ENCODE measurements around the gene ZNF326.

Gene ZNF326

GRCh38 chr1:89948722-89949345 lies 46.1 kb upstream of the ZNF326 start:
- Histone ChIP-seq H3K9me2 (replicated peaks; ENCODE audit: control insufficient read depth, low read length) (no peaks in the 10 kb centered on the region), H3K9me3 (ENCODE audit: control insufficient read depth, insufficient read depth, low read length) (no peaks in the 10 kb centered on the region), H3K4me3 (ENCODE audit: low read length) (no peak overlapping the region), H3K4me1 (ENCODE audit: control insufficient read depth, low read length) (peaks cover 27% of the 10 kb centered on the region), H3K27me3 (ENCODE audit: control insufficient read depth, low read length) (no peaks in the 10 kb centered on the region), H3K79me2 (ENCODE audit: control insufficient read depth, low read length) (no peaks in the 10 kb centered on the region), H3F3A (ENCODE audit: control insufficient read depth, insufficient read depth) (no peaks in the 10 kb centered on the region), H3K27ac (ENCODE audit: low read depth, low read length) (no peak overlapping the region), H3K4me2 (ENCODE audit: low read length) (no peak overlapping the region), H3K36me3 (ENCODE audit: control insufficient read depth, low read length) (no peaks in the 10 kb centered on the region), H4K20me1 (ENCODE audit: control insufficient read depth, insufficient read depth, low read depth, low read length) (no peaks in the 10 kb centered on the region)
- no peak for TF ChIP-seq EZH2phosphoT487 (IDR thresholded peaks at IDR 0.05; ENCODE audit: borderline replicate concordance, low read length)
- TF ChIP-seq CTCF (IDR thresholded peaks at IDR 0.05; ENCODE audit: low read depth, low read length, poor library complexity, severe bottlenecking), result no peak

GRCh38 chr1:89949991-89950624 lies 44.8 kb upstream of the ZNF326 start:
- Histone ChIP-seq H3K27me3 (ENCODE audit: control insufficient read depth, low read length) (no peaks in the 10 kb centered on the region), H3K27ac (ENCODE audit: low read depth, low read length) (no peak overlapping the region), H3K9me2 (replicated peaks; ENCODE audit: control insufficient read depth, low read length) (no peaks in the 10 kb centered on the region), H3K4me3 (ENCODE audit: low read length) (no peak overlapping the region), H4K20me1 (ENCODE audit: control insufficient read depth, insufficient read depth, low read depth, low read length) (no peaks in the 10 kb centered on the region), H3K79me2 (ENCODE audit: control insufficient read depth, low read length) (no peaks in the 10 kb centered on the region), H3K4me1 (ENCODE audit: control insufficient read depth, low read length) (peaks cover 32% of the 10 kb centered on the region), H3F3A (ENCODE audit: control insufficient read depth, insufficient read depth) (no peaks in the 10 kb centered on the region), H3K36me3 (ENCODE audit: control insufficient read depth, low read length) (no peaks in the 10 kb centered on the region), H3K4me2 (ENCODE audit: low read length) (no peak overlapping the region), H3K9me3 (ENCODE audit: control insufficient read depth, insufficient read depth, low read length) (no peaks in the 10 kb centered on the region)
- TF ChIP-seq CTCF (IDR thresholded peaks at IDR 0.05; ENCODE audit: low read depth, low read length, poor library complexity, severe bottlenecking) (no peak), EZH2phosphoT487 (IDR thresholded peaks at IDR 0.05; ENCODE audit: borderline replicate concordance, low read length) (no peak)

GRCh38 chr1:89950703-89951102 lies 44.2 kb upstream of the ZNF326 start:
- H3K4me2 ChIP-seq (ENCODE audit: low read length), result no peak overlapping the region
- no peaks in the 10 kb centered on the region for H3K27me3 ChIP-seq (ENCODE audit: control insufficient read depth, low read length)
- no peaks in the 10 kb centered on the region for H3F3A ChIP-seq (ENCODE audit: control insufficient read depth, insufficient read depth)
- no peaks in the 10 kb centered on the region for H3K36me3 ChIP-seq (ENCODE audit: control insufficient read depth, low read length)
- TF ChIP-seq EZH2phosphoT487 (IDR thresholded peaks at IDR 0.05; ENCODE audit: borderline replicate concordance, low read length), result no peak
- no peak for TF ChIP-seq CTCF (IDR thresholded peaks at IDR 0.05; ENCODE audit: low read depth, low read length, poor library complexity, severe bottlenecking)
- peaks cover 26% of the 10 kb centered on the region for H3K4me1 ChIP-seq (ENCODE audit: control insufficient read depth, low read length)
- H3K9me2 ChIP-seq (replicated peaks; ENCODE audit: control insufficient read depth, low read length), result no peaks in the 10 kb centered on the region
- no peaks in the 10 kb centered on the region for H3K79me2 ChIP-seq (ENCODE audit: control insufficient read depth, low read length)
- no peak overlapping the region for H3K27ac ChIP-seq (ENCODE audit: low read depth, low read length)
- H3K4me3 ChIP-seq (ENCODE audit: low read length), result no peak overlapping the region
- no peaks in the 10 kb centered on the region for H4K20me1 ChIP-seq (ENCODE audit: control insufficient read depth, insufficient read depth, low read depth, low read length)
- no peaks in the 10 kb centered on the region for H3K9me3 ChIP-seq (ENCODE audit: control insufficient read depth, insufficient read depth, low read length)

Measured in DOHH2 (cell line).